ENCODE data around the gene HOXB1.

HOXB1 gene

GRCh38 chr17:48492401-48493298, 38.2 kb downstream of the HOXB1 start:
- TF ChIP-seq, protein P1, sequence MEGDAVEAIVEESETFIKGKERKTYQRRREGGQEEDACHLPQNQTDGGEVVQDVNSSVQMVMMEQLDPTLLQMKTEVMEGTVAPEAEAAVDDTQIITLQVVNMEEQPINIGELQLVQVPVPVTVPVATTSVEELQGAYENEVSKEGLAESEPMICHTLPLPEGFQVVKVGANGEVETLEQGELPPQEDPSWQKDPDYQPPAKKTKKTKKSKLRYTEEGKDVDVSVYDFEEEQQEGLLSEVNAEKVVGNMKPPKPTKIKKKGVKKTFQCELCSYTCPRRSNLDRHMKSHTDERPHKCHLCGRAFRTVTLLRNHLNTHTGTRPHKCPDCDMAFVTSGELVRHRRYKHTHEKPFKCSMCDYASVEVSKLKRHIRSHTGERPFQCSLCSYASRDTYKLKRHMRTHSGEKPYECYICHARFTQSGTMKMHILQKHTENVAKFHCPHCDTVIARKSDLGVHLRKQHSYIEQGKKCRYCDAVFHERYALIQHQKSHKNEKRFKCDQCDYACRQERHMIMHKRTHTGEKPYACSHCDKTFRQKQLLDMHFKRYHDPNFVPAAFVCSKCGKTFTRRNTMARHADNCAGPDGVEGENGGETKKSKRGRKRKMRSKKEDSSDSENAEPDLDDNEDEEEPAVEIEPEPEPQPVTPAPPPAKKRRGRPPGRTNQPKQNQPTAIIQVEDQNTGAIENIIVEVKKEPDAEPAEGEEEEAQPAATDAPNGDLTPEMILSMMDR (IDR thresholded peaks at IDR 0.05; ENCODE audit: poor library complexity, severe bottlenecking) = peak; percentile 87
- Histone ChIP-seq H3K4me3 (ENCODE audit: severe bottlenecking) (peak overlapping the region; percentile 11), H3K36me3 (ENCODE audit: low read depth) (no peaks in the 10 kb centered on the region), H3K4me1 (ENCODE audit: insufficient read depth, poor library complexity, severe bottlenecking) (peaks cover 4% of the 10 kb centered on the region), H3K9me3 (ENCODE audit: severe bottlenecking) (no peaks in the 10 kb centered on the region), H3K27ac (ENCODE audit: poor library complexity, severe bottlenecking) (no peak overlapping the region), H3K27me3 (ENCODE audit: insufficient read depth, poor library complexity, severe bottlenecking) (no peaks in the 10 kb centered on the region)
- ATAC-seq (ENCODE audit: low read depth) (peak; percentile 85), DNase-seq (ENCODE audit: low spot score) (no peak)

DNA sequence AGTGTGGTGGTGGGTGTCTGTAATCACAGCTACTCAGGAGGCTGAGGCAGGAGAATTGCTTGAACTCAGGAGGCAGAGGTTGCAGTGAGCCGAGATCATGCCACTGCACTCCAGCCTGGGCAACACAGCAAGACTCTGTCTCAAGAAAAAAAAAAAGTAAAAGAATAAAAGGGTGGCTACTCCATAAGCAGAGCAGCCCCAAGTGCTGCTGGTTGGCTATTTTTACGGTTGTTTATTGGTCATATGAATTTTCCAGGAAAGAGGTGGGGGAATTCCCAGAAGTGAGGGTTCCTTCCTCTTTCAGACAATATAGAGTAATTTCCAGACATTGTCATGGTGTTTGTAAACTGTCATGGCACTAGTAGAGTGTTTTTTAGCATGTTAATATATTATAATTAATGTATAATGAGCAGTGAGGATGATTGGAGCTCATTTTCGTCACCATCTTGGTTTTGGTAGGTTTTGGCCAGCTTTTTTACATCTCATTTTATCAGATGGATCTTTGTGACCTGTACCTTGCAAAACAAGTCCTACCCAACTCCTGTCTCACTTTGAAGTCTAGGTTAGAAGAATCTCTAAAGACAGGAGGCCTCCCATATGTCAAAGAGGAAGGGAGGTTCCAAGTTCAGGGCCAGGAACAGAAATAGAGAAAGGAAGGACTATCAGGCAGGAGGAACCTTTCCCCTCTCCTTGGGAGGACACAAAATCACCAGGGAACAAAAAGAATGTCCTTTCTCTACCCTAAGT, 39.1 kb downstream of the HOXB1 start:
- no peak overlapping the region for H3K27ac ChIP-seq (ENCODE audit: poor library complexity, severe bottlenecking)
- H3K27me3 ChIP-seq (ENCODE audit: insufficient read depth, poor library complexity, severe bottlenecking) = no peaks in the 10 kb centered on the region
- H3K9me3 ChIP-seq (ENCODE audit: severe bottlenecking) = no peaks in the 10 kb centered on the region
- H3K4me3 ChIP-seq (ENCODE audit: severe bottlenecking) = no peak overlapping the region
- TF ChIP-seq, protein P1 (IDR thresholded peaks at IDR 0.05; ENCODE audit: poor library complexity, severe bottlenecking) = no peak
- H3K4me1 ChIP-seq (ENCODE audit: insufficient read depth, poor library complexity, severe bottlenecking) = peaks cover 9% of the 10 kb centered on the region
- no peaks in the 10 kb centered on the region for H3K36me3 ChIP-seq (ENCODE audit: low read depth)
- no peak for ATAC-seq (ENCODE audit: low read depth)
- no peak for DNase-seq (ENCODE audit: low spot score)

DNA sequence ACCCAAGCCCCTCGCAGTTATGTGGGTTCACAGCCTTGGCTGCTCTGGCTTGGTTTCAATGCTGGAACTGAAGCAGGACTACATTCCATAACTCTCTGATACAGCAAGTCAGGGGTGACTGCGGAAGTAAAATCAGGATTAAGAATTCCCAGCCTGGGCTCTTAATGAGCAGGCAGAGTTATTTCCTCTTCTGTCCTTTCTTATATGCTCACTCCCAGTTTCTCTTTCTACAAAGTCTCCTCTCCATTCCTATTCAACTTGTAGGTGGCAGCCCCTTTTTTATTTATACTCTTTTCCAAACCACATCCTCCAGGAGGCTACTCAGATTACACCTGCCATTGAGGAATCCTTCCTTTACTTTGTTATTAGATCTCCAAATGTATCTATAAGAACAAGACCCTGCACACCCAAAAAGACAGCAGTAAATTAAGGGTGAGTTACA, 40.3 kb downstream of the HOXB1 start:
- TF ChIP-seq, protein P1 (IDR thresholded peaks at IDR 0.05; ENCODE audit: poor library complexity, severe bottlenecking) = no peak
- H3K4me3 ChIP-seq (ENCODE audit: severe bottlenecking) = no peak overlapping the region
- ATAC-seq (ENCODE audit: low read depth) (no peak), DNase-seq (ENCODE audit: low spot score) (no peak)
- peaks cover 20% of the 10 kb centered on the region for H3K4me1 ChIP-seq (ENCODE audit: insufficient read depth, poor library complexity, severe bottlenecking)
- no peaks in the 10 kb centered on the region for H3K36me3 ChIP-seq (ENCODE audit: low read depth)
- no peaks in the 10 kb centered on the region for H3K27me3 ChIP-seq (ENCODE audit: insufficient read depth, poor library complexity, severe bottlenecking)
- no peak overlapping the region for H3K27ac ChIP-seq (ENCODE audit: poor library complexity, severe bottlenecking)
- H3K9me3 ChIP-seq (ENCODE audit: severe bottlenecking) = no peaks in the 10 kb centered on the region

GRCh38 chr17:48489781-48490180, 41.0 kb downstream of the HOXB1 start:
- H3K4me3 ChIP-seq (ENCODE audit: severe bottlenecking) = no peak overlapping the region
- H3K4me1 ChIP-seq (ENCODE audit: insufficient read depth, poor library complexity, severe bottlenecking) = peaks cover 24% of the 10 kb centered on the region
- no peak overlapping the region for H3K27ac ChIP-seq (ENCODE audit: poor library complexity, severe bottlenecking)
- no peak for DNase-seq (ENCODE audit: low spot score)
- no peaks in the 10 kb centered on the region for H3K36me3 ChIP-seq (ENCODE audit: low read depth)
- no peaks in the 10 kb centered on the region for H3K27me3 ChIP-seq (ENCODE audit: insufficient read depth, poor library complexity, severe bottlenecking)
- TF ChIP-seq, protein P1 (IDR thresholded peaks at IDR 0.05; ENCODE audit: poor library complexity, severe bottlenecking) = no peak
- H3K9me3 ChIP-seq (ENCODE audit: severe bottlenecking) = no peaks in the 10 kb centered on the region
- ATAC-seq (ENCODE audit: low read depth) = no peak
